A549 (cell line): Measurements from ENCODE around the gene NKIRAS1. TPM values are rescaled to one million over a fixed set of nuclear protein-coding genes. Genes with fewer than 3 reads are reported as not detected.
"Not testable (repeated sequence)": the region's sequence is repeated elsewhere in the genome, so short reads cannot be mapped to it uniquely, and the experiment has no call there.

Source experiments
- ATAC-seq, 2 experiments: fragments of 200-7000 bp in 1 of 2; fragments of >200 bp in 1 of 2; cut with Nextera tagmentation in 1 of 2; cut with Tn5 transposase in 1 of 2; 3 replicates each; pipeline versions ENCODE4 v1.8.0 to v1.9.1; 2018 to 2020; ENCODE audit warnings: mild to moderate bottlenecking in 1 of 2, moderate library complexity in 1 of 2
- CTCF ChIA-PET: fragments of 300-600 bp; sonication (Branson Sonifier 250); formaldehyde crosslinking; extraction: SDS; loops from one replicate; lab custom pipeline; 2021; ENCODE audit warnings: antibody characterized with exemption, inconsistent platforms; lab: Yijun Ruan, JAX
- POLR2A ChIA-PET: fragments of 350-600 bp; formaldehyde crosslinking; extraction: SDS; loops from one replicate; lab custom pipeline; 2021; ENCODE audit warnings: antibody characterized with exemption, inconsistent platforms; lab: Yijun Ruan, JAX
- DNase-seq, 2 experiments: peaks; one replicate each; pipeline versions ENCODE4 v3.0.0 to v3.0.0-alpha.2; 2011 to 2016; ENCODE audit warnings: low read depth in 1 of 2, low spot score in 1 of 2
- FAIRE-seq: peaks from 2 replicates; lab custom pipeline; 2011; peaks lifted over from hg19 to GRCh38; lab: Jason Lieb, UNC
- H3K27ac ChIP-seq, 2 experiments: fragments of >200 bp; sonication (Bioruptor Twin); formaldehyde crosslinking; 3 replicates each; pipeline ENCODE4 v1.5.1; 2016 to 2017
- H3K4me1 ChIP-seq: fragments of >200 bp; sonication (Bioruptor Twin); formaldehyde crosslinking; 3 replicates; pipeline ENCODE4 v1.6.1; 2016
- H3K4me2 ChIP-seq: fragments of >200 bp; sonication (Bioruptor Twin); formaldehyde crosslinking; 3 replicates; pipeline ENCODE4 v1.6.1; 2016
- H3K4me3 ChIP-seq: fragments of >200 bp; sonication (Bioruptor Twin); formaldehyde crosslinking; 3 replicates; pipeline ENCODE4 v1.5.1; 2016
- H3K9me3 ChIP-seq: fragments of >200 bp; sonication (Bioruptor Twin); formaldehyde crosslinking; 3 replicates; pipeline ENCODE4 v1.6.1; 2016
- BCL3 ChIP-seq: fragments of >200 bp; sonication (Bioruptor Twin); formaldehyde crosslinking; IDR thresholded peaks from 3 replicates; pipeline ENCODE4 v1.6.1; 2016
- BHLHE40 ChIP-seq: IDR thresholded peaks from 2 replicates; pipeline ENCODE4 v1.6.1; 2012; ENCODE audit warnings: low read depth, low read length, inconsistent platforms
- CBX2 ChIP-seq: fragments of 200-600 bp; sonication (generic); IDR thresholded peaks from 2 replicates; pipeline ENCODE4 v1.6.1; 2016; ENCODE audit warnings: low read depth, mild to moderate bottlenecking, borderline replicate concordance
- CBX8 ChIP-seq: fragments of 200-600 bp; sonication (generic); IDR thresholded peaks from 2 replicates; pipeline ENCODE4 v1.6.1; 2016
- CEBPB ChIP-seq, 2 experiments: fragments of >200 bp in 1 of 2; sonication (Bioruptor Twin) in 1 of 2; formaldehyde crosslinking in 1 of 2; IDR thresholded peaks; 2 replicates each; pipeline ENCODE4 v1.6.1; 2012 to 2016
- EHMT2 ChIP-seq: fragments of 200-600 bp; sonication (generic); IDR thresholded peaks from 2 replicates; pipeline ENCODE4 v1.6.1; 2016; ENCODE audit warnings: antibody characterized with exemption, low read depth, mild to moderate bottlenecking, moderate library complexity
- FOXS1 ChIP-seq: fragments of 250-450 bp; sonication (Bioruptor Pico); IDR thresholded peaks from 2 replicates; pipeline ENCODE4 v1.5.0; 2020; ENCODE audit warnings: mild to moderate bottlenecking, moderate library complexity
- HDAC2 ChIP-seq: fragments of 200-600 bp; sonication (generic); IDR thresholded peaks from 2 replicates; pipeline ENCODE4 v1.6.1; 2016
- HMGXB4 ChIP-seq: fragments of 250-450 bp; sonication (Bioruptor Pico); IDR thresholded peaks from 2 replicates; pipeline ENCODE4 v1.5.0; 2021; ENCODE audit warnings: mild to moderate bottlenecking, moderate library complexity, borderline replicate concordance
- MAFK ChIP-seq: fragments of 450-650 bp; IDR thresholded peaks from 2 replicates; pipeline ENCODE4 v1.6.1; 2014; ENCODE audit not compliant: partially characterized antibody
- MAZ ChIP-seq: fragments of 150-350 bp; IDR thresholded peaks from 2 replicates; pipeline ENCODE4 v1.6.1; 2014; ENCODE audit warnings: antibody characterized with exemption, low read depth, low read length, borderline replicate concordance
- RAD21 ChIP-seq, 2 experiments: fragments of >200 bp in 1 of 2; sonication (Bioruptor Twin) in 1 of 2; formaldehyde crosslinking in 1 of 2; IDR thresholded peaks in 1 of 2; conservative IDR thresholded peaks in 1 of 2; 2 replicates in 1 of 2; 3 replicates in 1 of 2; pipeline ENCODE4 v1.6.1; 2012 to 2018; ENCODE audit warnings: inconsistent platforms in 1 of 2
- RFX5 ChIP-seq: fragments of 450-650 bp; IDR thresholded peaks from 2 replicates; pipeline ENCODE4 v1.7.1; 2014; ENCODE audit warnings: antibody characterized with exemption, mild to moderate bottlenecking, moderate library complexity
- SREBF2 ChIP-seq: fragments of 450-650 bp; IDR thresholded peaks from 2 replicates; pipeline ENCODE4 v1.6.1; 2014; ENCODE audit warnings: mild to moderate bottlenecking, moderate library complexity
- whole genome bisulfite sequencing: methylation state at CpG from one replicate; pipeline ENCODE4 v1.1.6; 2017; ENCODE audit errors: missing lambda C conversion rate; 5-methylcytosine and 5-hydroxymethylcytosine counted together
- polyA plus RNA-seq, 4 experiments: library from polyadenylated mRNA; depleted of rRNA in 3 of 4; stranded (reverse); fragments of >200 nt; fragmentation: RNase III in 1 of 4; extraction: RNeasy Plus Mini Kit Qiagen cat#74134 plus additional on column Dnase treatment in 1 of 4; gene quantifications; 2 replicates in 3 of 4; 3 replicates in 1 of 4; pipeline ENCODE4 v1.2.3, GENCODE V29; 2011 to 2017
- TF ChIP-seq, protein P1 (sequence below): fragments of 250-450 bp; sonication (Bioruptor Pico); IDR thresholded peaks from 2 replicates; pipeline ENCODE4 v1.5.0; 2020; ENCODE audit warnings: low read depth, mild to moderate bottlenecking, moderate library complexity
- TF ChIP-seq, protein P2 (sequence below): fragments of >200 bp; sonication (Bioruptor Twin); formaldehyde crosslinking; IDR thresholded peaks from 3 replicates; pipeline ENCODE4 v1.5.1; 2016

The NKIRAS1 gene
- polyA plus RNA-seq, 2 of the 4 experiments (the other 2 are of a cell fraction), result 15.5 to 16.8 TPM

GRCh38 chr3:23859012-23859743 lies 57.6 kb downstream of the NKIRAS1 start:
- no peak overlapping the region for H3K27ac ChIP-seq
- TF ChIP-seq SREBF2 (no peak), FOXS1 (CRISPR knock-in tag) (no peak), MAFK (no peak), BHLHE40 (no peak), EHMT2 (no peak), CEBPB (IDR thresholded peaks at IDR 0.05) (no peak), MAZ (no peak), HMGXB4 (CRISPR knock-in tag) (no peak), BCL3 (no peak), CBX2 (no peak), CBX8 (no peak), HDAC2 (no peak), RAD21 (conservative IDR thresholded peaks at IDR 0.05 in 1 of 2, IDR thresholded peaks at IDR 0.05 in 1 of 2) (no peak)
- TF ChIP-seq, protein P1, sequence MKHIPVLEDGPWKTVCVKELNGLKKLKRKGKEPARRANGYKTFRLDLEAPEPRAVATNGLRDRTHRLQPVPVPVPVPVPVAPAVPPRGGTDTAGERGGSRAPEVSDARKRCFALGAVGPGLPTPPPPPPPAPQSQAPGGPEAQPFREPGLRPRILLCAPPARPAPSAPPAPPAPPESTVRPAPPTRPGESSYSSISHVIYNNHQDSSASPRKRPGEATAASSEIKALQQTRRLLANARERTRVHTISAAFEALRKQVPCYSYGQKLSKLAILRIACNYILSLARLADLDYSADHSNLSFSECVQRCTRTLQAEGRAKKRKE, result no peak
- TF ChIP-seq, all 56 proteins: peak for 0
- no peak overlapping the region for H3K4me2 ChIP-seq
- ChIA-PET CTCF (interaction anchor here (0.5 to 2.0 kb wide), 4 partner anchors 25 to 670 kb away, joined by 3 to 10 read pairs (median 5); no protein-coding TSS in a partner anchor), POLR2A (no interaction called here)
- ATAC-seq (peak in 1 of 2 experiments; percentile 26; a peak in 1 of 6 replicates), FAIRE-seq (no peak), DNase-seq (no peak)
- peaks cover 19% of the 10 kb centered on the region; the same call in 2 of the 3 replicates for H3K4me1 ChIP-seq
- H3K4me3 ChIP-seq, result no peak overlapping the region
- 42% methylated on average over 1 of the region's 1 CpG for WGBS
- no peaks in the 10 kb centered on the region for H3K9me3 ChIP-seq

DNA sequence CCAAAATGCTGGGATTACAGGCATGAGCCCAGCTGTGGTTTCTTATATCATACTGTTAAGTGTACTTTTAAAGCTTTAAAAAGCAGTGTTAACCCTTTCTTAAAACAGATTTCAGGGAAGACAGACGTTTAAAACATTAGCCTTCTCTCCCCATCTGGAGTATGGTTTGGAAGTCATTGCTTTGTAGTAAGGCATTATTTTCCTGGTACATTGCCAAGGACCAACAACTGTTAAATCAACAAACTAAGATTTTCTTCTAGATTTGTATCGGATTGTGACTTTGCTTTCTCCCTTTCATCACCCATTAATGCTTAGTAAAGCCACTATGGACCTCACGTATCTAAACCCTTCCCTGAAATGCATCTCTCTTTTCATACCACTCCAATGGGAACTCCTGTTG lies 60.5 kb downstream of the NKIRAS1 start:
- no peak for FAIRE-seq
- Histone ChIP-seq H3K4me1 (peaks cover 19% of the 10 kb centered on the region; the same call in 2 of the 3 replicates), H3K4me2 (no peak overlapping the region), H3K4me3 (no peak overlapping the region), H3K27ac (no peak overlapping the region), H3K9me3 (no peaks in the 10 kb centered on the region)
- ATAC-seq, result no peak
- ChIA-PET POLR2A (no interaction called here), CTCF (interaction anchor here (0.8 to 1.4 kb wide), 3 partner anchors 21 to 971 kb away, joined by 3 to 5 read pairs (median 3); no protein-coding TSS in a partner anchor)
- TF ChIP-seq RFX5, result no peak
- TF ChIP-seq, protein P2, sequence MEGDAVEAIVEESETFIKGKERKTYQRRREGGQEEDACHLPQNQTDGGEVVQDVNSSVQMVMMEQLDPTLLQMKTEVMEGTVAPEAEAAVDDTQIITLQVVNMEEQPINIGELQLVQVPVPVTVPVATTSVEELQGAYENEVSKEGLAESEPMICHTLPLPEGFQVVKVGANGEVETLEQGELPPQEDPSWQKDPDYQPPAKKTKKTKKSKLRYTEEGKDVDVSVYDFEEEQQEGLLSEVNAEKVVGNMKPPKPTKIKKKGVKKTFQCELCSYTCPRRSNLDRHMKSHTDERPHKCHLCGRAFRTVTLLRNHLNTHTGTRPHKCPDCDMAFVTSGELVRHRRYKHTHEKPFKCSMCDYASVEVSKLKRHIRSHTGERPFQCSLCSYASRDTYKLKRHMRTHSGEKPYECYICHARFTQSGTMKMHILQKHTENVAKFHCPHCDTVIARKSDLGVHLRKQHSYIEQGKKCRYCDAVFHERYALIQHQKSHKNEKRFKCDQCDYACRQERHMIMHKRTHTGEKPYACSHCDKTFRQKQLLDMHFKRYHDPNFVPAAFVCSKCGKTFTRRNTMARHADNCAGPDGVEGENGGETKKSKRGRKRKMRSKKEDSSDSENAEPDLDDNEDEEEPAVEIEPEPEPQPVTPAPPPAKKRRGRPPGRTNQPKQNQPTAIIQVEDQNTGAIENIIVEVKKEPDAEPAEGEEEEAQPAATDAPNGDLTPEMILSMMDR, result no peak
- TF ChIP-seq CBX8, result no peak
- no peak for TF ChIP-seq SREBF2
- DNase-seq, result no peak
- WGBS, result 81% methylated on average over 3 of the region's 3 CpGs

DNA sequence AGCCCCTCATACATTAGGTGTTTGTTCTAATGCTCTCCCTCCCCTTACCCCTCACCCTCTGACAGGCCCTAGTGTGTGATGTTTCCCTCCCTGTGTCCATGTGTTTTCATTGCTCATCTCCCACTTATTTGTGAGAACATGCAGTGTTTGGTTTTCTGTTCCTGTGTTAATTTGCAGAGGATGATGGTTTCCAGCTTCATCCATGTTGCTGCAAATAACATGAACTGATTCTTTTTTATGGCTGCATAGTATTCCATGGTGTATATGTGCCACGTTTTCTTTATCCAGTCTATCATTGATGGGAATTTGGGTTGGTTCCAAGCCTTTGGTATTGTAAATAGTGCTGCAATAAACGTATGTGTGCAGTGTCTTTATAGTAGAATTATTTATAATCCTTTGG lies 67.3 kb downstream of the NKIRAS1 start:
- POLR2A ChIA-PET, FAIRE-seq, DNase-seq, CTCF ChIA-PET, H3K4me2 ChIP-seq, ATAC-seq, H3K4me3 ChIP-seq, H3K27ac ChIP-seq, H3K4me1 ChIP-seq, H3K9me3 ChIP-seq: not testable (repeated sequence)
- 60% methylated on average over 2 of the region's 2 CpGs for WGBS
